GM20431 (cell line): ENCODE results near the gene ERAP2.

Experiments used
- in situ Hi-C: fragments of 300-500 bp; cut with MseI, MboI; formaldehyde crosslinking; loops from one replicate; pipeline ENCODE4 v1.15.0; 2020; ENCODE audit warnings: low sequenced_read_pairs; ENCODE audit not compliant: unreplicated experiment

The ERAP2 gene

DNA sequence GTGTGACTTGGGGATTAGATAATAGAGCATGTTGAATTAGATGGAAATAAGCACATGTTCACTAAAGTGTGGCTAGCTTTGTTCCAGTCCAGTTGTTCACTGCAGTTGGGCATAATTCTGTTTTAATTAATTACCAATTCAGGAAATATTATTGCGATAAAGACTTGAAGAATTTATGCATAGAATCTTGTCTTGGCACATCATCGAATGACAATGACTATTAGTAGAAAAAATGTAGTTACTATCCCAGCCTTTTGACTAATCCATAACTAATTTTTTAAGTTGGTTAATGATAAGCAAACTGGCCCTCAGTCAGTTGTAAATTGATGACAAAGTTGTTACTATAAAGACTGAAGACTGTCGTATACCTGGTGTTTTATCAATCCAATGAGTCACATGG is 70.1 kb downstream of the ERAP2 start:
- in situ Hi-C loops: no loop called here

DNA sequence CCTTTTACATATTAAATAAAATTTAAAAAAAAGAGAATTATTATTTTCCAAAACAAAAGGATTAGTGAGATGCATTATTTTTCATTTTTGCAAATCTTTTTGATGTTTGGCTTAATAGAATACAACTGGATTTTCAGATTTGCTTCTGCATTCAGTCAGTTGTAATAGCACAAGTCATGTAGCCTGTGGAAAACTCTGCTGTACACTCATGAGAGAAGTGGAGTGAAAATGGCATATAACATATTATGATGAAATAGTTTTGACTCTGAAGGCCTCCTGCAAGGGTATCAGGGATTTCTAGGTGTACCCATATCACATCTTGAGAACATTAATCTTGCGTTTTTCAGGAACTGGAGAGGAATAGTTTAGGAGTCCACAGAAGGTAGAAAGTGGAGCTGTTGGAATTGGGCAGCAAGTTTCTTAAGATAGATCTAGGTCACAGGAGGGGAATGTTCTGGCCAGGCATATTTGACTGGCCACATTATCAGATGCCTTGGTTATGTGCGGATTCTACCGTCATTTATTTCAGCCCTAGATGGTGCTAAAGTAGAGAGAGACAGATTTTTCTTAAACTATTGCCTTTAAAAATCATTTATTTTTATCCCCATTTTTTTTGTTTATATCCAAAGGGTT is 75.9 kb downstream of the ERAP2 start:
- in situ Hi-C loops: no loop called here

DNA sequence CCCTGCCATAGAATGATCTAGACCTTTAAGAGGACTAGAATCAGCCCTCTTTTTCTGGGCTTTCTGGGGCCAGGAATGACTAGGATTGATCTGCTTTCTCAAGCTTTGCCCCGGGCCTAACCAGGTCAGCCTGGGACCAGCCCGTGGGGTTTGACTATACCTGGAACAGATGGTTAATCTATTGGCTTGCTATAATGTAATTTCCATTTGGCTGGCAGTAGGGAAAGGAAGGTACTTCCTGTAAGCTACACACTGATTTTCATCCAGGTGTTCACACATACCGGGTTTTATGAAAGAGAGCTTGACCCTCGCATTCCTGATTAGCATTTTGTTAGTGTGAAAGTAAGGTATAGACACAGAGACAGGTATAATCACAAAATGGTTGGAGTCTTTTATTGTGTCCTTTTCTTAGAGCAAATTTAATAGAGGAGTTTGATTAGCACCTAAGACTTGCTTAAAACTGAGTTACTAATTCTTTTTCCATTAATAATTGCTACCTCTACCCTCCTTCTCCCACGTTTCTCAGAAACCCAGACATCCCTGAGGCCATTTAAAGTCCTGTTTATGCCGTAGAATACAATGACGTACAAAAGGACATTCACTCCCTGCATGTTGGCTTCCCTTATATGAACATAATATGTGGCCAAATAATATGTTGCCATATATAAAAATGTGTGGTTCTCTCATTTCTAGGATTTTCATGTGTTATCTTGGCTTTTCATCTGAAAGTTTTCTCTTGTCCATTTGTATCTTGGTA is 76.9 kb downstream of the ERAP2 start:
- in situ Hi-C loops: no loop called here

DNA sequence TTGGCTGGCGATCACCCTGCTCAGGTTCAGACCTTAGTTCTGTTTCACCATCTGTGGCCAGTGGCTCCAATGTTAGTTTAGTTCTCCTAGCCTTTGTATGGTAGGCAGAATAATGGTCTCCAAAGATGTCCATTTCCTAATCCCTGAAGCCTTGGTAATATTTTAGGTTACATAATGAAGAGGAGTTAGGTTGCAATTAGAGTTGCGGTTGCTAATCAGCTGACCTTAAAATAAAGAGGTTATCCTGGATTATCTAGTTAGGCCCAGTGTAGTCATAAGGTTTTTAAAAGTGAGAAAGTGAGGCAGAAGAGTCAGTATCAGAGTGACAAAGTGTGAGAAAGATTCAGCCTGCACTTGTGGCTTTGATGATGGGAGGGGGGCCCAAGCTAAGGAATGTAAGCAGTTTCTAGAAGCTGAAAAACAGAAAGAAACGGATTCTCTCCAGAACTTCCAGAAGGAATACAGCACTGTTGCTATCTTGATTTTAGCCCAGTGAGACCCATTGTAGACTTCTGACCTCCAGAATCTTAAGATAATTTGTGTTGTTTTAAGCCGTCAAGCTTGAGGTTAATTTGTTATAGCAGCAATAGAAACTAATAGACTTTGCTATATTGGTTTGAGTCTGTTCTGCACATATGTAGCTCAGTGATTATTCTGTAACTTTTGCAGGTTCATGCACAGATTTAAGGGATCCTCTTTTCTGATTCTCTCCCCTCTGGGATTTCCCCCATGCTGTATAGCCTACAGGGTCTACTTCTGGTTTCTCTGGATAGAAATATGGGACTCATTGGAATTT is 81.2 kb downstream of the ERAP2 start:
- in situ Hi-C loops: no loop called here

DNA sequence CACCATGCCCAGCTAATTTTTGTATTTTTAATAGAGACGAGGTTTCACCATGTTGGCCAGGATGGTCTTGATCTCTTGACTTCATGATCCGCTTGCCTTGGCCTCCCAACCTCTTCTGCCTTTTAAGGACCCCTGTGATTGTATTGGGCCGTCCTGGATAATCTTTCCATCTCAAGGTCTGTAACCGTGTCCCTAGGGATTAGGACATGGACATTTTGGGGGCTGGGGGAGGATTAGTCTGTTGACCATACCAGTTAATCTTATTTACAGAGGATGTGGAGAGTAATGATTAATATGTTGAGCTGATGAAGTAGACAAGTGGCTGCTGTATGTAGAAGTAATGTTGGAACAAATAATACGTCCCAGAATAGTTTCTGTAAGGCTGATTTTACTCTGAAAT is 82.7 kb downstream of the ERAP2 start:
- in situ Hi-C loops: no loop called here

DNA sequence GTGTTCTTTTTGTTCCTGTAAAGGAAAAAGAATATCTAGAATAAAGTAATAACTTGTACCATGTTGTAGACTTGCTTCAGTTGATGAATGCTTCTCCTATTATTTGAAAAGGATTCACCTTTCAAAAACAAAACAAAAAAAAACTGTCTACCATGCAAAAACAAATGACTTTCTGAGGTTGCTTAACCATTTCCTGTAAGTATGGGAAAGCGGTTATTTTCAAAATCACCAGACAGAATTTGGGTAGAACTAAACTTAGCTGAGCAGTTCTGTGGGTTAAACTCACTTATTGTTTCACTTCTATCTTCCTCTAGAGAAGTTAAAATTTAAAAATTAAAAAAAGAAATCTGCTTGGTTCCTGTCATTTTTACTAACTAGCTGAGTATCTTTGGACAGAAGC is 84.8 kb downstream of the ERAP2 start:
- in situ Hi-C loops: no loop called here

DNA sequence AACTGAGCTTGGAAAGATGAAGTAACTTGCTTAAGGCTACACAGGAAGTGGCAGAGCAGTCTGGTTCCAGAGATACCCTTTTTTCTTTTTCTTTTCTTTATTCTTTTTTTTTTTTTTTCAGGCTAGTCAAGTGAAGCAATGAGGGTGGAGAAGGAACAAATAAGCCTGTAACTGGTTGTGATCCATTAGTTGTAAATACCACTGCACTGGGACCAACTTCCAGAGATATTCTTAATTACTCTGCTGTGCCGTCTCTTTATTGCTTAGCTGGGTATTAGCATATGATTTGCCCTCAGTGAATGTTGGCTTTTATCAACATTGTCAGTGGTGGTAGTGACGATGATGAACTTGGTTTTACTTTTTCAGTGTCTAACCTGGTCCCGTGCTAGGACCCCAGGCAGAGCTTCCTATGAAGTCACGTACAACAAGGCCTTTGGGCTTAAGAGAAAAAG is 86.3 kb downstream of the ERAP2 start:
- in situ Hi-C loops: no loop called here

DNA sequence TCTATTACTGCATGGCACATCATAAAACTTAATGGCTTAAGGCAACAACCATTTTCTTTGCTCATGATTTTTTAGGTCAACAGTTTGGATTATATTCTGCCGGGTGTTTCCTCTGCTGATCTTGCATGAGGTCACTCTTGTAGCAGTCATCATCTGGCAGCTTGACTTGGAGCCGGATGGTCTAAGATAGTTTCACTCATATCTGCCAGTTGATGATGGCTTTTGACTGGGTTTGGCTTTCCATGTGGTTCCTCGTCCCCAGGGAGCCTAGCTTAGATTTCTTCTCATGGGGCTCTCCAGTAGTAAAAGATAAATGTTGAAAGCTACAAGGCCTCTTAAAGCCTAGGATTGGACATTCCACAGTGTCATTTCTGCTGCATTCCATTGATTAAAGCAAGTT is 87.0 kb downstream of the ERAP2 start:
- in situ Hi-C loops: no loop called here

DNA sequence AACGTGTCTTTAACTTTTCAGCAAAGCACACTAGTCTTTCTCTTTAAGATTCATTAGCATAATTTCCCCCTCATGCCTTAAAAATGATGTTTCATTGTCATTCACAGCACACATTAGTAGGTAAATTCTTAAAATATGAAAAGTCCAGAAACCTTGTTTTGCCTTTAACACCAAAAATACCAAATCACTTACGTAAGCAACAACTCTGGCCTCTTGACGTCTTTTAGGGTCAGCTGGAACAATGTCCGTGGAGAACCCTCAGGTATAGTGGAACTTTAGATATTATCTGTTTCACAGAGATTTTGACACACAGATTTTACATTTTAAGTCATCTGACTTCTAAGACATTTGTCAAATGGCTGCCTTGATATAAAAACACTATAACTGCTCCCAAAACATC is 90.5 kb downstream of the ERAP2 start:
- in situ Hi-C loops: no loop called here

DNA sequence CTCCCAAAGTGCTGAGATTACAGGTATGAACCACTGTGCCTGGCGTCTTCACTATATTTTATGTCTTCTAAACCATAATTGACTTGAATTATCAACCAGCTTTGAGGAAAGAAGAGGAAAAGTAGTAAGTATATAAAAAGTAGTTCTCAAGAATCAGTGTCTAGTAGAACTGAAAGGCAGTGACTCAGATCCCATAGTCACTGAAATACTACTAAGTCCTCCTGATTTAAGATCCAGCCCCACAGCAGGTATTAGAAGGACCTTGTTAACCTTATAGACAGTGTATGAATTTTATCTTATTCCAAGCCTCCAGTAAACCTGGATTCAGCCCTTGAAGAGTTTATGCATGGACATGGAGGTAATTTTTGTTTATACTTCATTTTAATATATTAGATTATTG is 91.1 kb downstream of the ERAP2 start:
- in situ Hi-C loops: no loop called here

DNA sequence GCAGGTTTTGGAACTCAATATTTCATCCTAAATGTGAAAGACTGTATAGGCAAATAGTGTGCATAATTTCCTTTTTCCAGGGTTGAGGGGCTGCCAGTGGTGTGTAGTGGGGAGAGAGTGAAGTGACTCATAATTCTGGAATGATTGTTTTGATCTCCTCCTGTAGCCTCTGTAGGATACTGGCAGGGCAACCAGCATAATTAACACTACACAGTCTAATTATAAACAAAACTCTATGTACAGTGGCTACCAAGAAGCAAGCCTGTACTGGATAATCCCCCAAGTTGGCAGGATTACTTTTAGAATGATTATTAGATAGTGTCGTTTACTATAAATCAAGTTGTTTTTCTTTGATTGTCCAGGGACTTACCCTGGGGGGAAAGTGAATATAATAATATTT is 91.8 kb downstream of the ERAP2 start:
- in situ Hi-C loops: no loop called here

DNA sequence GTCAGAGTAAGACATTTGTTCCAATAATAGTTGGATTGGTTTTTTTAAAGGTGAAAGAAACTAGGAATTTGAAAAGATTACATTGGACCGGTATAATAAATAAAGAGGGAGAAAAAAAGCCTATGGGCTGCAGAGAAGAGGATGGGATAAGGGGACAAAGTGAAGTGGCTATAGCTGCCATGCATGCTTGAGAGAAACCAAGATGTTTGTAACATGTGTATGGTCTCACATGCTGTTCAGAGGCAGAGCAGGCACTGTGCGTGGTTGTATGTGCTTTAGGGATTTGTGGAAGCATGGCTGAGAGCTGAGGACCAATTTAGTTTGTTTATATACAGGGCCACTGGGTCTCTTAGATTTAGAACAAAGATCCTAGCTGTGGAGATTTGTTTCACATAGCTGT is 92.3 kb downstream of the ERAP2 start:
- in situ Hi-C loops: no loop called here
